HG02610 (cell line): ENCODE results near the gene GPNMB.
"Not testable (repeated sequence)": the region's sequence is repeated elsewhere in the genome, so short reads cannot be mapped to it uniquely, and the experiment has no call there.

Source experiments
- ATAC-seq: cut with Tn5 transposase; IDR thresholded peaks from one replicate; pipeline ENCODE4 v1.9.1; 2021; ENCODE audit warnings: mild to moderate bottlenecking, moderate library complexity; ENCODE audit not compliant: unreplicated experiment

GPNMB gene

GRCh38 chr7:23246555-23246954, at the start of gene GPNMB:
TSS of gene GPNMB (plus strand) at chr7:23246775. CDS start at chr7:23246858, 83 bp downstream.
- no peak for ATAC-seq

- ATAC-seq: not testable (repeated sequence)
Measured at GRCh38 chr7:23197745-23198144, 48.8 kb upstream of the GPNMB start.

DNA sequence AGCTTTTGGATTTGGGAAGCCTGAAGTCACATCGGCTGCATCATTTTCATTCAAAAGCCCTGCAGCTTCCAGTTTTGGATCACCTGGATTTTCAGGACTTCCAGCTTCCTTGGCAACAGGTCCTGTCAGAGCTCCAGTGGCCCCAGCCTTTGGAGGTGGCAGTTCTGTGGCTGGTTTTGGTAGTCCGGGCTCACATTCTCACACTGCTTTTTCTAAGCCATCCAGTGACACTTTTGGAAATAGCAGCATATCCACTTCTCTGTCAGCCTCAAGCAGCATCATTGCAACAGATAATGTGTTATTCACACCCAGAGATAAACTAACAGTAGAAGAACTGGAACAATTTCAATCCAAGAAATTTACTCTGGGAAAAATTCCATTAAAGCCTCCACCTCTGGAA, 46.2 kb upstream of the GPNMB start:
- no peak for ATAC-seq

GRCh38 chr7:23204241-23204640, 42.3 kb upstream of the GPNMB start:
- ATAC-seq: no peak

GRCh38 chr7:23205577-23205908, 41.0 kb upstream of the GPNMB start:
- no peak for ATAC-seq

- no peak for ATAC-seq
Measured at GRCh38 chr7:23205909-23206767, 40.4 kb upstream of the GPNMB start.

DNA sequence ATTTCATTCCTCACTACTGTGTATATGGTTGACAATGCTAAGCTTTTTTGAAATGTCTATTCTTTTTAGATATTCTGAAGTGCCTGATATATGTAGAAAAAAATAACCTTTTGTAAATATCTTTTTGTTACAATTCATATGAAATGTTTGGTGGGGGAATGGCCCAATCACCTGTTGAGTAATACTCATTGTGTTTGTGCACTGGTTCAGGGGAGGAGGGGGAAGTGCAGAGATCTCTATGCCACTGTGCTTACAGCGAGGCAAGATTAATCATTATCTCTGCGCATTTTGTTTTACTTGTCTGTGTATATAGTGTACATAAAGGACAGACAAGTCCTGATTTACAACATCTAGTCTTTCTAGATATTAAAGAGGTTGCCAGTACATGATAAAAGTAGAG, 39.6 kb upstream of the GPNMB start:
- no peak for ATAC-seq

DNA sequence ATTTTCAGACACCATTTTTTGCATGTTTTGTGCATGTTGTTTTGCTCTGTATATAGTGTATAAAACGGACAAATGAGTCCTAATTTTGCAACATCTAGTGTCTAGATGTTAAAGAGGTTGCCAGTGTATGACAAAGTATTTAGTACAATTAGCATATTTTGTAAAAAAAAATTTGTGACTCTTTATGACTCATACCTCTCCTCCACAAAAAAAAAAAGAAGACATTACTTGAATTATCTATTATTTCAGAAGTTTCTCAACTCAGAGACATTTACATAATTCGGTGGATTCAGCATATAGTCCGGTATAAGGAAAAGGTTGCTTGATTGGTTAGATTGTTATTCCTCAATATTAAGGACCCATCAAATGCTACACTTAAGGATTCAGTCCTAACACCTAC, 38.7 kb upstream of the GPNMB start:
- no peak for ATAC-seq

DNA sequence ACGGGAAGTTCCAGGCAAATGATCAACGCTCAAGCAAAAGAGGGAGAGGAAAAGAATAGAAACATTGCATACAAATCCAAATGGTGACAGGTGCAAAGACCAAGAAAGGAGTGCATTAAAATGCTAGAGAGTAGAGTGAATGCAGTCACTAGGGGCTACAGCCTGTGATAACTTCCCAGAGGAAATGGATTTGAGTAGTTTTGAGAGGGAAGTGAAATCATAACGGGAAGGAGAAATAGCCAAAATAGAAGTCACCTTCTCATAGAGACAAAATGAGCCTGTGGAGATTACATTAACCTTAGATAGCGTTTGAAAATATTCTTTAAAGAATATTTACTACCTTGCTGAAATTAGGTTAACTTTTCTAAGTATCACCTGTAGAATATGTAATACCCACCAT, 38.3 kb upstream of the GPNMB start:
- ATAC-seq: no peak

- ATAC-seq: no peak
Measured at GRCh38 chr7:23210506-23210905, 36.1 kb upstream of the GPNMB start.

DNA sequence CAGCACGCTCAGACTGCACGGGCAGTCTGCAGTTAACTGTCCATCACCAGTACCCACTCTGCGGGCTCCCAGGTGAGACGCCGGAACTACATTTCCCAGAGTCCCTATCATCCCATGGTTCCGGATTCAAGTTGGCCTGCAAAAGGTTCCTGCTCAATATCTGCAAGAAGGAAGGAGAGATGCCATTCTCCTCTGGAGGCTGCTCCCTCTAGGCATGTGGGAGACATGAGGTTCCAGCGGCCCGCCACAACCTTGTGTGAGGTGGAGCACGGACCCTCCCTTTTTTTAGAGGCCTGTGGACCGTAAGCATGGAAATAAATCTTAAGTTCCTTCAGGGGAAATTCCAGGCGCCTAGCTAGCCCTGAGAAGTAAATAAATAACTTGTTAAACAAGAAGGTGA, 35.0 kb upstream of the GPNMB start:
- ATAC-seq: no peak

- ATAC-seq: no peak
Measured at GRCh38 chr7:23212395-23212794, 34.2 kb upstream of the GPNMB start.

GRCh38 chr7:23212841-23213240, 33.7 kb upstream of the GPNMB start:
- no peak for ATAC-seq

GRCh38 chr7:23213755-23214154, 32.8 kb upstream of the GPNMB start:
- ATAC-seq: no peak

GRCh38 chr7:23214423-23214822, 32.2 kb upstream of the GPNMB start:
- ATAC-seq: no peak

DNA sequence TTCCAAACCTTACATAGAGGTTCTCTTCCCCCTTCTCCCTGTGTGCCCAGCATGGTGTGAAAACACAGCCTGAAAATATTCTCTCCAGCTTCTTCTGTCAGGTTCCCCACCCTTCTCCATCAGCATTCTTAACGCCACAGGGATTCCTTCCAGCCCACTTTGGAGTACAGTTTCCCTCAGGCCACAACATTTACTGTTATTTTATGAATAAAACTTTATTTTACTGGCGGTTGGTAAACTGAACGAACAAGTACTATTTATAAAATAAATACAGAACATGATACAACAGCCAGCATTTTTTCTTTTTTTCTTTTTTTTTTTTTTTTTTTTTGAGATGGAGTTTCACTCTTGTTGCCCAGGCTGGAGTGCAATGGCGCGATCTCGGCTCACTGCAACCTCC, 31.6 kb upstream of the GPNMB start:
- ATAC-seq: no peak

GRCh38 chr7:23216021-23216420, 30.6 kb upstream of the GPNMB start:
- no peak for ATAC-seq

DNA sequence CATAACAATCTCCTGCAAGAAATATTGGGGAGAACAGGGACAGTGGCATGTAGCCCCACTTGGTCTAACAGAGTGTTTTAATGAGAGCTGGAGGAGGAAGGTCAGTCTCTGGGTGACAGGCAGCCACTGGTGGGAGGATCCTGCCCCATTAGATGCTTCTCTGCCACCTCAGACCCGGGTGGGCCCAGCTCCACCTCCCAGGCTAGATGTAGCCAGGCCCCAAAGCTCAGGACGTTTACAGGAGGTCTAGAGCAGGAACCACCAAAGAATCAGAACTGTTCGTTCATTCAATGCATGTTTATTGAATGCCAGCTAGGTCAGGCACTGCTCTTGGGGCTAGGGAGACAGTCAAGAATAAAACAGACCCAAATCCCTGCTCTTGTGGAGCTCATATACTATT, 28.4 kb upstream of the GPNMB start:
- ATAC-seq: no peak

DNA sequence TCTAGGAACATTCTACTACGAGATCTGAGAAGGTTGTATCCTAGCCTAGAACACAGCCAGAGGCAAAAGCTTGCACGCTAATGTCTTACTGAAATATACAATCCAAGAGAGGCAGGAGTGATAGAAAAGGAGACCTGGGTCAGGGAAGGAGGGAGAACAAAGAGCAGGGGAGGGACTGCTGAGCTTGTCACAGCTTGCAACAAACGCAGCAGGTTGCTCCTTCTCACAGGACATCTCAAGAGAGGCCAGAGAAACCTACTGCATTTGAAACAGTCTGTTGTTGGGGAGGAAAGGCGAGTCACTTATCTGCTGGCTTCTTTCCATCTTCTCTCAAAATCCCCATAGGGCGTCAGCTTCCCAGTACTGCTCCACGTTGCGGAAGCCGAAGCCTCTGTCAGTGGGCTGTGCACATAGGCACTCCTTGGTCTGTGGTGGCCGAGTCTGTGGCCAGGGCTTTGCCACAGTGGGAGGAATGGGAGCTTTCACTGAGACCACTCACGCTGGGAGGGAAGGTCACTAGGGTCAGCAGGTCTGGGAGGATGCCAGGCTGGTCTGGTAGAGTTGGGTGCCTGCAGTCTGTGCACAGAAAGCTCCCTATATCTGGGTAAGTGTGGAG, 25.8 kb upstream of the GPNMB start:
- no peak for ATAC-seq

- ATAC-seq: no peak
Measured at GRCh38 chr7:23222439-23223030, 24.0 kb upstream of the GPNMB start.

GRCh38 chr7:23224364-23224763, 22.2 kb upstream of the GPNMB start:
- not testable (repeated sequence) for ATAC-seq

- ATAC-seq: no peak
Measured at GRCh38 chr7:23226844-23227450, 19.6 kb upstream of the GPNMB start.
